ENCODE measurements around the gene TMEM108.

Gene TMEM108

GRCh38 chr3:133168025-133168401 lies 129.8 kb downstream of the TMEM108 start:
- DNase-seq: no peak

DNA sequence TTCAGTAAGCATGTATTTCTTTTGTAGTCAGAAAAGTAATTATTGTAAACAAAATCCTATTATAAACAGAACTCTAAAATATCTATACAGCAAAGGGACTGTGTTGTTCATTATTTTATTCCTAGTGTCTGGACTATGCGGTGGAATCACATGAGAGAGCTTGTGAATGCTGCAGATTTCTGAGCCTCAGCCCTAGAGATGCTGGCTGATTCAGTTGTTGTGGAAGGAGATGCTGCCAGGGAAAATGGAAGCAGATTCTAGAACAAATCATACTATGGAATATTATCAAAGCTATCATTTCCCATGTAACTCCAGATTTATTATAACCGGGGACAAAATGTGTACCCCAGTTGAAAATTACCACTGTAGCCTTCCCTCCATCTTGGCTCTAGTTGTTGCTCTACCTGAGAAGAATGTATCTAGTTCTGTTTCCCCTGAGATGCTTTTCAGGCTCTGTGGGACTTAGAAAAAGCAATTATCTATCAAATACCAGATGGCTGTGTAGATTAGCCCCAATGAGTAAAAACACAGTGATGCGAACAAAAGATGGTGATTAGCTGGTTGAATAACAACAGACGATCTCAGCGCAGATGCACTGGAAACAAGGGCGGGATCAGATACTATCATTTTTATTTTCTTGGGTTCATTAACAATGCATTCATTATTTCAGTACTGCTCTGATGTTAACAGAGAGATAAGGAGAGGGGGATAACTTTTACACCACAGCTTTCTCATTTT lies 131.3 kb downstream of the TMEM108 start:
- DNase-seq: peak; percentile 68

GRCh38 chr3:133171831-133172230 lies 133.6 kb downstream of the TMEM108 start:
- DNase-seq: no peak

DNA sequence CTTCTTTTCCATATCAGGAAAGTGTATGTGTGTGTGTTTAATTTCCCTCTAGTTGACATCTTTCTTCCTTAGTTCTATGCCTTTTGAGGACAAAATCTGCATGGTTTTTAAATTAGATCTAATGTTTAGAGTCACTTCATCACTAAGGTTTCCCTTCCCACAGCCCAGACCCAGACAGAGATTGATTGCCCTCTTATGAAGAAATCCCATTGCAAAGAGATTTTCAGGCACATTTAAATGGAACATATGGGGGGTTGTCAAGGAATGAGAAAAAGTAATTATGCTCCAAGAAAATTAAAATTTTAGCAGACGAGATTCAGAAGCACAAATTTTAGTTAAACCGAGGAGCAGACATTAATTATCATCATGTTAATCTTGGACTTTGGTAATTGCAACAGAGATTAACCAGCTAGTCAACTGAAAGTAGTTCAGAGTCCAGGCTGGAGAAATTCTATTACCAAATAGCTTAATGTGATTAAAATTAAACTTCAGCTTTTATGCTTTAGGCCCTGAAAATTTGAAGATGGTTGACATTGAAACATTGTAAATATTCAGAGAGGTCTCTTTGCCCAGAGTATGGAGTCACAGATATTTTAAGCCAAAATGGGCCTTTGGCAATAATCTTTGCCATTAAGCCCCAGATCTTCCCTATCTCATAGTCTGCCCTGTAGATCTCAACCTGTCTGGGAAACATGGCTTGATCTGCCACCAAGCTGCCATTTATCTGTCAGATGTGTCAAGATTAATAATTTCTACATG lies 143.4 kb downstream of the TMEM108 start:
- no peak for DNase-seq

DNA sequence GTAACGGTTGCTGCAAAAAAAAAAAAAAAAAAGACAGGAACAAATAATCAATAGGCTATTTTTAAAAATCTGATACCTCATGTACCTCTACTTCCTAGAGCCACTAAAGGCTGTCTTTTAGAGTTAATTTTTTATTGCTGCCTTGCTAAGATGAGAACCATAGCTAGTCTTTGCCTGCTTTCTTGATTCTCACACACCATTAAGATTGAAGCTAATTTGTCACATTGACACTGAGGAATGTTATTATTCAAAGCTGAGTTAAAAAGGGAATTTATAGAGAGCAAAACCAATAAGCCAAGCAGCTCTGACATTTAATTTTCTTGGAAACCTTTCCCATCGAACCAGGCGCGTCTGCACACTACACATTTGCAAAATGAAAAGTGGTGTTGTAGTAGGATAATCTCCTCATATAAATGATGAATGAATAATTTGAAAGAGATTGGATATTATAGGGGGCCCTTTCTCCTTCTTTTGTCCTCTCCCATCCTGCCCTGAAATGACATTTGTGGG lies 149.7 kb downstream of the TMEM108 start:
- no peak for DNase-seq

DNA sequence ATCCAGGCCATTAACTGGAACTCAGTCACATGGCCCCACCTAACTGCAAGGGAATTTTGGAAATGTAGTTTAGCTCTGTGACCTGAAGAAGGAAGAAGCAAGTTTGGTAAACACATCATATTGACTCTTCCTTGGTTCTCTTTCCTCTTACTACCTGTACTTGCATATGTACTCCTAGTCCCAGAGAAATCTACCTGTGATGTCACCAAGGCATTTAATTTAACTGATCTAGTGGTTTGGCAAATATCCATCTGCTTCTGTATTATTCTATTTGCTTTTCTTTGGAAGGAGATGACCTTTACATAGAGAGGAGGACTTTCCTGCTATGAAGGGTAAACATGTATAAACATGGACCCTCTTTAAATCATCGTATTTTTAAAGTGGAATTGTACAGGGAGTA lies 150.8 kb downstream of the TMEM108 start:
- DNase-seq: no peak

- no peak for DNase-seq
Observed at GRCh38 chr3:133189893-133190292, 151.7 kb downstream of the TMEM108 start.

DNA sequence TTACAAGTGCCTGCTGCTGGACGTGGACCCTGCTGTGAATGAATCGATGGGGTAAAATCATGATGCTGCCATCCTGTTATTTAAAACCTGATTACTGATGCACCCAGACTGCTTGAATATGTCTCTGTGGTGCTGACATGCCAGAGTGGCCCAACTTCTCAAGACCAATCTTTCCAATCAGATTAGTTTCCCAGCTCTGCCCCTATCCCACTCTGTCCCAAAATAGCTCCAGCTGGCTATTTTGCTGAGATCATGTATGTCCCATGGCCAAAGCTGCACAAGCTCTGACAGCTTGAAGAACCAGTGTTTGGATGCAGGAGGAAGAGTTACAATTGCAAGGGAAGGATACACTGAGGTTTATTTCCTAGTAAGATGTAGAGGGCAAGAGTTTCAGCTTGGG lies 153.6 kb downstream of the TMEM108 start:
- DNase-seq: no peak

GRCh38 chr3:133192363-133192945 lies 154.3 kb downstream of the TMEM108 start:
- no peak for DNase-seq

- no peak for DNase-seq
Observed at GRCh38 chr3:133192967-133193366, 154.8 kb downstream of the TMEM108 start.

DNA sequence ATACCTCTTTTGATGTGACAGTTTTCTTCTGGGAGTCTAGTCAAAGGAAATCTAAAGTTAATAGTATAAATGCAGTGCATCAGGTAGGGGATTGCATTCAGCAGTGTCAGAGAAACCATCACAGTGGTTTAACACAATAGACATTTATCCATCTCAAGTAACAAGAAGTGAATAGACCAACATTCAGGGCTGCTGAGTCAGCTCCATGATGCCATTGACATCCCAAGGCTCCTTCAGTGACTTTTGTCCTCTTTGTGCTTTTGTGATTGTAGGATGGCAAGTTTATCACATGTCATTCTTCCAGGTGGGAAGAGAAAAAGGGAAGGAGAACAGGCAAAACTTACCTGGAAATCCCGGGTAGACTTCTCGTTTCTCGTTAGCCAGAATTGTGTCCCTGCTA lies 158.3 kb downstream of the TMEM108 start:
- no peak for DNase-seq

GRCh38 chr3:133197619-133198018 lies 159.4 kb downstream of the TMEM108 start:
- DNase-seq: no peak

- no peak for DNase-seq
Observed at GRCh38 chr3:133206921-133207320, 168.7 kb downstream of the TMEM108 start.

DNA sequence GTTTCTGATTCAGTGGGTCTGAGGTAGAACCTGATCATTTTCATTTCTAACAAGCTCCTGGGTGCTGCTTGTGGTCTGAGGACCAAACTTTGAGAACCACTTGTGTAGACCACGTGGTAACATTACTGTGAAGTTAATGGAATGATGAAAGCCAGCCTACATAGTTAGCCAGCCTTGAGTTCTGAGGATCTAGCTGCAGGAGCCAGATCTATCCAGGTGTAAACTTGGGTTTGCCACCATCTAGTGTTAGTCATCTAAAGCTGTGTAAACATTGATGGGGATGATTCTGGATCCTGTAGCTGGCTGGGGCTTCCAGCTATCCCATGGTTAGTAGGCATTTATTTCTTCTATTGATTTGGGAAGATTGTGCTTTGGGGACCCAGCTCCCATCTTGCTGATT lies 170.0 kb downstream of the TMEM108 start:
- no peak for DNase-seq

GRCh38 chr3:133209871-133210550 lies 171.8 kb downstream of the TMEM108 start:
- no peak for DNase-seq

GRCh38 chr3:133210656-133211055 lies 172.5 kb downstream of the TMEM108 start:
- DNase-seq: no peak

- DNase-seq: no peak
Observed at GRCh38 chr3:133211449-133211848, 173.3 kb downstream of the TMEM108 start.

DNA sequence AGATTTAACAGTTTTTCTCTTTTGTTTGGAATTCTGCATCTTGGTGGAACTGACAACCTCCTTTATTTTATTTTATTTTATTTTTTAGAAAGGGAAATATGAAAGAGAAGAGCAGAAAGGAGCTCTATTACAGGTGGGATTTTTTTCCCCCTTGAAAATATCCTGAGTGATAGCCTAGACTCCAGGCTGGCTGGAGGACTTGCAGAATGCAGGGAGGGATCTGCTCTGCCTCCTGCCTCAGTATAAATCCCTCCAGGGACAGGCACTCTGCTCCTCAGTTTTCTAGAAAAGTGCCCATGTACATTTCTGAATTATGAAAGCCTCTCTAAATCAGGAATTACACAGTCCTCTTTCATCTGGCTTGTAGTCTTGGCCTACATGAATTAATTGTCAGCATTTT lies 173.7 kb downstream of the TMEM108 start:
- DNase-seq: no peak

DNA sequence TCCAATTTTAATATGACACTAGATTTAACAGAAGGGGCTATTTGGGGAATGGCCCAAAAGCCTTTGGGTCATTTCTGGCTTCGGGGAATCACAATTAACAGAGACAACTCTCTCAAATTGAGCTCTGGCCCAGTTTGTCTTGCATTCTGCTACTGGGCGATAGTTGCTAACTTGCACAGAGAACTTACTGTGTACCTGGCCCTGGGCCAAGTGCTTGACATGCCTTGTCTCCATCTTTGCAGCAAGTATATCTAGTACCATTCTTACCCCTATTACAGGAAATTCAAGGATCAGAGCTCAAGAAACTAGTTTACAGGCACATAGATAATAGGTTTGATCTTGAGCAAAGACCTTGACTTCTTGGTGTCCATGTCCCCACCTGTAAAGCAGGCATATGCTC lies 175.7 kb downstream of the TMEM108 start:
- DNase-seq: no peak

DNA sequence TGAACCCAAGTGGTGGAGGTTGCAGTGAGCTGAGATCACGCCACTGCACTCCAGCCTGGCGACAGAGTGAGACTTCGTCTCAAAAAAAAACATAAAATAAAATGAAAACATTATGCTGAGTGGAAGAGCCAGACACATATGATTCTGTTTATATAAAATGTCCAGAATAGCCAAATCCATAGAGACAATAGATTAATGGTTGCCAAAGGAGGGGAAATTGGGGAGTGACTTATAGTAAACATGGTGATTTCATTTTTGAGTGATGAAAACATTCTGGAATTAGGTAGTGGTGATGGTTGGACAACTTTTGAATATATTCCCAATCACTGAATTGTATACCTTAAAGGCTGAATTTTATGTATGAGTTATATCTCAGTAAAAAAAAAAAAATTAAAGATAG lies 189.6 kb downstream of the TMEM108 start:
- DNase-seq: no peak

- no peak for DNase-seq
Observed at GRCh38 chr3:133230195-133230594, 192.0 kb downstream of the TMEM108 start.

GRCh38 chr3:133236901-133237300 lies 198.7 kb downstream of the TMEM108 start:
- no peak for DNase-seq

DNA sequence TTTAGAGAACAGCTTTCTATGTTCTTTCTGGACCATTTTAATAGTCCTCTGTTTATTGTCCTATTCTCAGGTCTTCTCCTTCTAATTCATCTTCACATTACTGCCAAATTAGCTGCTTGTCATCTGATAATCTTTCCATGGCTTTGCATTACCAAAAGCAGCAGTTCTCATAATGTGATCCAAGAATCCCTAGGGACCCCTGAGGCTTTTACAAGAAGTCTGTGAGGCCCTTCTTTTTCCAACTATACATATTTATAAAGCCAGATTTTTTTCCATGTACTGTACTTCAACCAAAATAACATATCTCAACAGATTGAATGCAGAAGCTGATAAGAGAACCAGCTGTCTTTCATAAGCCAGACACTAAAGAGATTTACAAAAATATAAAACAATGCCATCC lies 199.2 kb downstream of the TMEM108 start:
- DNase-seq: no peak
